Activated CD4-positive, CD25-positive, alpha-beta regulatory T cell treated with anti-CD3 and anti-CD28 coated beads, Interleukin-2, amount 50 U/mL, for 16 hours (primary cell): Measurements from ENCODE around the gene SSBP4.

Source experiments
- DNase-seq: peaks from one replicate; pipeline ENCODE4 v3.0.0-alpha.2; 2020; ENCODE audit warnings: low read depth, low spot score

SSBP4 gene

DNA sequence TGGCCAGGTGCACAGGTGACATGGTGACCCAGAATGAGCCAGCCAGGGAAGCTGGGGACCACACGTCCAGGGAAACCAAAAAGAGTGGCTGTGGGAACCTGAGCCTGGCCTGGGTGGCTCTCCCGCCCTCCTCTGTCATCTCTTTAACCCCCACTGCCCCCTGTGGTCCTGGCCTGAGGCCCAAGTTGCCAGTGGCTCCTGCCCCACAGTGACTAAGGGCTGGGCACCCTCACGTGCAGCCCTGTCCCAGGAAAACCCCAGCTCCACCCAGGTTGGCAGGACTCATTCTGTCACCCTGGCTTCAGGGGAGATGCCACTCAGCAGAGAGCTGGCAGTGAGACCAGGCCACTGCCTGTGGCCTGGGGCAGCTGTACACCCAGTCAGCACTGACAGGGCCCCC lies 49.3 kb downstream of the SSBP4 start:
- no peak for DNase-seq

DNA sequence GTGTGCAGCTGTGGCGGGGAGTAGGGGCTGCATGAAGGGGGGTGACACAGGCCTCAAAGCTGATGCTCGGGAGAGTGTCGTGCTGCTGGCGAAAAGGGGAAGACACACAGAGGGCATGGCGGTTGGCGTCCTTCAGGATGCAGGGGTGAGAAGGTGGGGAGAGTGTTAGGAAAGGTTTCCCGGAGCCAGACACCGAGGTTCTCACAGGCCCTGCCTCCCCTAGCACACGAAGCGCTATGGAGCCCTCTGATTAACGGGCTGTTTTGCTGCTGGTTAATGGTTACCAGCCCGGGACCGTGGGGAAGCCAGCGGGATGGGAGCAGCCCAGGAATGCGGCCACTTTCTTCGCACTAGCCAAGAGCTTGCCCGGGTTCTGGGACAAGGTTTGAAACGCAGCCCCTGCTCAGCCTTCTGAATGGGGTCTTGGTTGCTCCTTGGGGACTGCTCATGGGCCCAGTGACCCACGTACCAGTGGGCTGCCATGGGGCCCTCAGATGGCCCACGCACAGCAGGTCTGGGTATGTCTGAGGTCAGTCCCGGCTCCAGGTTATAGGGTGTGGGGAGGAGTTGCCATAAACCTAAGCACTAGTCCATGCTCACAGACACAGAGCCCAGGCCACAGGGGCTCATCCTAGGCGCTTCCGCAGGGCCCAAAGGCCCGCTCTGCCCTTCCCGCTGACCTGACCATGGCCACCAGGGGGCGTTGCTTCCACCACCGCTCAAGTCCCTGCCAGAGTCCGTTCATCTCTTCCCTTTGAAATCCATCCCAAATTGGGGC lies 50.1 kb downstream of the SSBP4 start:
- peak; percentile 10 for DNase-seq

DNA sequence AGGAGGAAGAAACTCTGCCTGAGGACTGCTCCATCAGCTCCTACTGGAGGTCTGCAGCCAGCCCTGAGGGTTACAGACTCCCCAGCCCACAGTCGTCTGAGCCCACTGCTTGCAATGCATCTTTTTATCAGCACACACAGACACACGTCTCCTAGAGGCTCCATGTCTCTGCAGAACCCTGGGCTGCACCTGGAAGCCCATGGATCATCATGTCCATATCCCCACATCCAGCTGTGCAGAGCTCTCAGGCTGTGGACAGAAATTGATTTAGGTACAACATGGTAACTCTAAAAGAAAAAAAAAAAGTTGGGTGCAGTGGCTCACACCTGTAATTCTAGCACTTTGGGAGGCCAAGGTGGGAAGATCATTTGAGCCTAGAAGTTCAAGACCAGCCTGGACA lies 51.6 kb downstream of the SSBP4 start:
- no peak for DNase-seq

DNA sequence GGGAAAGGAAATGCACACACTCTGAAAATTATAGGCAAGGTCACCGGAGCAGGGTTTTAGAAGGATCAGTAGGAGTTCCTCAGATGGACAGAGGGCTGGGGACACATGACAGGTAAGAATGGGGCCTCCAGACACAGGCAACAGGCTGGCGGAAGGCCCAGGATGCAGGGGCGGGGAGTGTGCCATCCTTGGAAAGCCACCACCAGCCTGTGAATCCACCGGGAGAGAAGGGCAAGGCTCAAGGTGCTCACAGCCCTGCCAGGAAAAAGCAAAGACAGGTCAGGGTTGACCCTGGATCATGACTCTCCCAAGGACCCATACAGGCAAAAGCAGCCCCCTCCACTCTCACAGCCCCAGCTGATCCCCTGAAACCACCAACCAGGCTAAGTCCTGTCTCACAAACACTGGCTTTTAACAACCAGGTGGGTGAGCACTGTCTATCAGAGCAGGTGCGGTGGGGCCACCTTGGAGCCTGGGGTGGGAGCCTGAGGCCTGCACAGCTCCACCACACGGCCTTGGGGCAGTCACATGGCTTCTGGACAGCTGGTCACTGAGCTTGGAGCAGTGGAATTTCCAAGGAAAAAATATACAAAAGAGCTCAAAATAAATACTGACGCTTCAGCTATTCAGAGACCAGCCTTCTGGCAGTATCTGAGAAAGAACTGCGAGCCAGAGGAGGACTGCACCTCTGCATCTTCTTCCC lies 54.0 kb downstream of the SSBP4 start:
- DNase-seq = no peak

DNA sequence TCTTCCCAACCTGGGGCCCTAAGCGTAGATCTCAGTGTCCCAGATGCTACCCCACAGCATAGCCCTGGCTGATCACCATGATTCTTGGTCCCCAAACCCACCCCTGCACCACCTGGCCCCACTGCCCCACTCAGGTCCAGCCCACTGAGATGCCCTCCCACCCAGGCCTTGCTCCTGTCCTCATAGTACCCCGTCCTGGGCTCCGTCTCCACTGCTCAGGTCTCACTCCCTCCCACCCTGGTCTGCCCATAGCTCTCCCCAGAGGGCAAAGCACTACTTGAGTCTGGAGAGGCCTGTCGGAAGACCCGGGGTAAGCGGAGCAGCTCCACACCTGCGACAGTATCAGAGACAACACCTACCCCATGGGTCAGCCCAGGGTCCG lies 54.5 kb downstream of the SSBP4 start:
- DNase-seq = no peak

DNA sequence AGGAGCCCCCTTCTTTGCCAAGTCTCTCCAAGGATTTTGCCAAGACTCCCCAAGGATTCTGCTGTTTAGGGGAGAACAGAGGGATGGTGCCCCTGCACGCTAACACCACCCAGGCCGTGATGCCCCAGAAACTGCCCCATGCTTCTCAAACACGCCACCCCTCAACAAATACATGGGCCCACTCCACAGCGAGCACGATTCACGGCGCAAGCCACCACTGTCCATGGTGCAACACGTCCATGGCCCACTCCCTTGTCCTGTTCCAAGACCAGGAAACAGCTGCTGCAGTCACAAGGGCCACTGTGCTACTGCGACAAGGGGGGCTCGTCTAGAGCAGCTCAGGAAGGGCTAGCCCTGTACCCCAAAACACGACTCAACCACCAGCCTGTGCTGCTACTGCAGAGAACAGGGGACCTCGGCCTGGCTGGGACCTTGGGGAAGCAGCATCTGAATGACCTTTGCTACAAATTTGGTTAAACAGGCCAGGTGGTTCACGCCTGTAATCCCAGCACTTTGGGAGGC lies 55.2 kb downstream of the SSBP4 start:
- no peak for DNase-seq

DNA sequence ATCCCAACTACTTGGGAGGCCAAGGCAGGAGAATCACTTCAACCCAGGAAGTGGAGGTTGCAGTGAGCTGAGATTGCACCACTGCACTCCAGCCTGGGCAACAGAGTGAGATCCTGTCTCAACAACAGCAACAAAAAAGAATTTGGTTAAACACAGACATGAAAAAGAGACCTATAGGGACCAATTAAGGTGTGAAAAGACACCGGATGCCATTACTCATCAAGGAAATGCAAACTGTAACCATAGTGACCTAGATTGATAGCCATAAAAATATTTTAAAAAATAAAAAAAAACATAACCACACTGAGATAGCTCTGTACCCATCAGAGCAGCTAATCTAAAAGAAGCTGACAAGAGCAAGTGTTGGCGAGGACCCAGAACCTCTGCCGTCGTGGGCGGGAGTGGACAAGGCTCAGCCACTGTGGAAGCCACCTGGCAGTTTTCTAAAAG lies 55.8 kb downstream of the SSBP4 start:
- no peak for DNase-seq

DNA sequence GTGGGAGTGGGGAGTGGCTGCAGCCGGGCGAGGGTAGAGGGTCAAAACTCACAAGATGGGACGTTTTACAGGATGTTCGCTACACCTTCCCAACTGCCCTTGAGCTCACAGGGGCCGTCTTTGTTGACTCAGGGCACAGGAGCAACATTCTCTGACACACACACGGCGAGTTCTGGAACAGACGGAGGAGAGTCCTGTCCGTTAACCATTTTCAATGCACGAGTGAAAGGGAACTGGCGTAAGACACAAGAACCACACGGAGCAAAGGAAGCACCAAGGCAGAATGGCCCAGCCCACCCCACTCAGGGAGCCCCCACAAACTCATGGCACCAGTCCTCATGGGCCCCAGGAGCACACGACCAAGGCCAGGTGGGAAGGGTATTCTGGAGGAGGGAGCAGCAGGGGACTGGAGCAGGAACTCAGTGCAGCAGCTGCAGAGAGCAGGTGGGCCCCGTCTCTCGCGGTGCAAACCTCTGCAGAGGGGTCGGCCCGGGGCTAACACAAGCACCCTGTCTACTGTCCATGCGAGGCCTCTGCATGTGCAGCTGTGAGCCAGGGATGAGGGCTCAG lies 56.6 kb downstream of the SSBP4 start:
- DNase-seq = no peak

DNA sequence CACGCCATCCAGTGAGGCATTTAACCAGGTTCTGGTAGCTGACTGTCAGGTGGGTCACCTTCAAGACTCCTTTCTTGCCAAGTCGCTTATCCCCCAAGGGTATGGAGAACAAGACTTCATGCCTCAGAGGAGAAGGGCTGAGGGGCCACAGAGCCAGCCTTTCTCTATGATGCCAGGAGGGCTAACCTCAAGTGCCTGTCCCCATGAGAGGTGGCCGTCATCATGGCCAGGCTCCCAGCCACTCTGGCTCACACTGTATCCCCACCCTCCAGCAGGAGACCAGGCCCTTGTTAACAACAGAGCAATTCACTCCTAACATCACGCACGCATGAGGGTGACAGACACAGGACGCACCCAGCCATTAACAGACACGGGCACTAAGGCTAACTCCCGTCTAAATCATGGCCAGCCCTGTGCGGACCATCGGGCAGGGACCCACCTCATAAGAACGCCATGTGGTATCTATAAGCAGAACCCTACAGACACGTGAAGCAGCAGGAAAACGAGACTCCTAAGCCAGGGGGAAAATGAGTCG lies 57.4 kb downstream of the SSBP4 start:
- DNase-seq = no peak

DNA sequence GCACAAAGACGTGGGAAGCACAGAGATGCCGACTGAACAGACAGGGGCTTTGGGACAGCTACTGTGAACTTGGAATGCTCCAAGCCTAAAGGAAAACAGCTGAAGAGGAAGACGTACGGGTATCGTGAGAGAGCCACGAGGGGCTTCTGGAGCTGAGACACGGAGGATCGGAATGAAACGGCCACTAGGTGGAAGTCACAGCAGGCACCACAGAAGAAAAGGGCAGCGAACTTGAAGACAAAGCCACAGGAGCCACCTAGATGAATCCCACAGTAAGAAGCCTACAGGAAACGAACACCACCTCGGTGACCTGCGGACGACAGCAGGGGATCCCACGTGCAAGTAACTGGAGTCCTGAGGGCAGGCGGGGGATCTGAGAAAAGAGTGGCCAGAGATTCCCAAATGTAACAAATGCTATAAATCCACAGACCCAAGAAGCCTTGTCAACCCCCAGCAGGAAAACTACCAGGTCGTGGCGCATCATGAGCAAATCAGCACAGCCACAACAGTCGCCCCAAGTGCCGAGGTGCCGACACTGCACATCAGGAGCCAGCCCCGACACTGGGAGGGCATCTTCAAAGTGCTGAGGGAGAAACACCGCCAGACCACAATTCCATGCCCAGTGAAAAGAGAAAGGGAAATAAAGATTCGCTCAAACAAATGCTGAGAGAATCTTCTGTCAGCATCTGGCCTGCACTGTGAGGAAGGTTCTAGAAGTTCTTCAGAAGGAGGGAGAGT lies 58.0 kb downstream of the SSBP4 start:
- no peak for DNase-seq

DNA sequence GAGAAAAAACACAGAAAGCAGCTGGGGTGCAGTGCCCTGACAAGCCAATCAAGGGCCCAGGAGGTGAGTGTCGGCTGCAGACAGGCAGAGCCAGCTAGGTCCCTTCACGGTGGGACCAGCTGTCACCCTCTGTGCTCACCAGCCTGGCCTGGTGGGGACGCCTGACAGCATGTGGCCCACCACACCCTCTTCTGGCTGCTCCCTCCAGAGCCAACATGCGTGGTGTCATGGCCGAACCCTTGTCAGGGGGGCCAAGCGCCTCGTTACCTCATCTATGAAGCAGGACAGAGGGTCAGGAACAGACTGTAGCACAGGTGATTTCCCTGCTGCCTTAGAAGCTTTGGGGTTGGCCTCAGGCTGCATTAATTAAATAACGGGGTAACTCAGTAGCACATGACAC lies 58.8 kb downstream of the SSBP4 start:
- DNase-seq = no peak

DNA sequence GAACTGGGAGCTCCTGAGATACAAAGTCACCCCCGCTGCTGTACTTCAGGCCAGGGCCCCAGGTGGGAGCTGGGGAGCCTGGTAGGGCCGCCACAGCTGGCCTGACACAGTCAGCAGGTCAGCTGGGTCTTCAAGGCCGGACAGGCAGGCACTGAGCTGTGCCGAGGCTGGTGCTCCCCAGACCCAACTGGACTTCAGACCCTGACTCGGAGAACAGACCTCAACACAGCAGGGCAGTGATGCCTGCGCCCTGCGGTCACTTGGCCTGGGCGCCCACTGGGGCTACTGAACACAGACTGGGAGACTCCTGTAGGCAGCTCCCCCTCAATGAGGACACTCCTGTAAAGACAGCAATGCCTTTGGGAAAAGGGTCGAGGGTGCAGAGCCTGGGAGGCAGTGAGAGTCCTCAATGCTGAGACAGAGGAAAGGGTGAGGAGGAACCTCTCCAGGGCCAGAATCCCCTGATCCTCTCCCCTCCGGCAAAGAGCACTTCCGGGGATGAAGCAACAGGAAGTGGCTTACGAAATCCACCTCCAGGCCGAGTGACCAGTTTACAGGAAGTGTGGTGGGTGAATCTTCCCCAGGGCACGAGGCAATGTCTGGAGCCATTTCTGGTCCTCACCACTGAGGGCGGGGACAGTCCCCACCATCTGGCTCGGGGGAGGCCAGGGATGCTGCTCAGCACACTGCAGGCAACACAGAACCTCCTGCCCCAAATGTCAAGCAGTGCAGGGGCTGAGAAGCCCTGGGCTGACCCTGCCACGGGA lies 59.5 kb downstream of the SSBP4 start:
- DNase-seq = no peak

DNA sequence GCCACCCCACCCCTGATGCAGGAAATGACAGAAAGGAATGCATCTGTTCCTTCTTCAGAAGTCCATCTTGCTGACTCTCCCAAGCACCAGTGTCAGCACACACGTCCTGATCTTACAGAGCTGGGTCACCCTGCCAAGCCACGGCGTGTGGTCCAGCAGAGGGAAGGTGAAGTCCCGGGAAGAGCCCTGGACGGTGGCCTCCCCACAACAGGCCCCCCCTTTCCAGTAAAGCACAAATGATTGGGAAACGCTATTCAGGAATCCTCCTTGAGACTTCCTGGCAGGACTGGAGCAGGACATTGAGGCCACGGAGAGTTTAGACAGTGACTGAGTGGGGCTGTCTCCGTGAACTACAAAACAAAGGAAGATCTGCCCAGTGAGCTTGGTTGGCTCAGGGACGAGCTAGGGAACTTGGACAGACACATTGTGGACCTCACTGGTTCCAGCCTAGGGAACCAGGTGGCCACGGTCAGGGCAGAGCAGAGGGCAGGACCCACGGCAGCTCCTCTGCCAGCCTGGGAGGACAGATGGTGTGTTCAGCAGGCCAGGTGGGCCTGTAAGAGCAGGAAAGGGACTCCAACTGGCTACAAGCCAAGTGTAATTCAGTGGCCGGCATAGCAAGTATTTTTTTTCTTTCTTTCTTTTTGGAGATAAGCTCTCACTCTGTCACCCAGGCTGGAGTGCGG lies 61.0 kb downstream of the SSBP4 start:
- no peak for DNase-seq

DNA sequence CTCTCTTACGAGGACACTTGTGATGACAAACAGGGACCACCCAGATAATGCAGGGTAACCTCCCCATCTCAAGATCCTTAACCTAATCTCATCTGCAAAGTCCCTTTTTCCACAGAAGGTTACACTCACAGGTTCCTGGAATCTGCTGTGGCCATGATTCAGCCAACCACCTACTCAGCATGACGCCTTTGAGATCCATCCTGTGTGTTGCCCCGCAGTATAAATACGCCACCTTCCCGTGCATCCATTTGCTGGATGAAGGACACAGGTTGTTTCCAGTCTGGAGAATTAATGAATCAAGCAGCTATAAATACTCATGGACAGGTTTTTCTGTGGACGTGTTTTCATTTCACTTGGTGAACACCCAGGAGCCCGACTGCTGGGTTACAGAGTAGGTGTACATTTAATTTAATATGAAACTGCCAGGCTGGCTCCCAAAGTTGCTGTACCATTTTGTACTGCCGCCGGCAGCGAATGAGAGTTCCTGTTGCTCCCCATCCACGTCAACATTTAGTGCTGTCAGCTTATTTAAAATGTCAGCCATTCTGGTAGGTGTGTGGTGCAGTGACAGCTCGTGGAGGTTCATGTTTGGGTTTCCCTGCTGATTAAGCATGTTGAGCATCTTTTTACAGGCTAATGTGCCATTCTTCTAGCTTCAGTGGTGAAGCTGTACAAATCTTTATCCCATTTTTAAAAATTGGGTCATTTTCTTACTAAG lies 62.5 kb downstream of the SSBP4 start:
- no peak for DNase-seq

DNA sequence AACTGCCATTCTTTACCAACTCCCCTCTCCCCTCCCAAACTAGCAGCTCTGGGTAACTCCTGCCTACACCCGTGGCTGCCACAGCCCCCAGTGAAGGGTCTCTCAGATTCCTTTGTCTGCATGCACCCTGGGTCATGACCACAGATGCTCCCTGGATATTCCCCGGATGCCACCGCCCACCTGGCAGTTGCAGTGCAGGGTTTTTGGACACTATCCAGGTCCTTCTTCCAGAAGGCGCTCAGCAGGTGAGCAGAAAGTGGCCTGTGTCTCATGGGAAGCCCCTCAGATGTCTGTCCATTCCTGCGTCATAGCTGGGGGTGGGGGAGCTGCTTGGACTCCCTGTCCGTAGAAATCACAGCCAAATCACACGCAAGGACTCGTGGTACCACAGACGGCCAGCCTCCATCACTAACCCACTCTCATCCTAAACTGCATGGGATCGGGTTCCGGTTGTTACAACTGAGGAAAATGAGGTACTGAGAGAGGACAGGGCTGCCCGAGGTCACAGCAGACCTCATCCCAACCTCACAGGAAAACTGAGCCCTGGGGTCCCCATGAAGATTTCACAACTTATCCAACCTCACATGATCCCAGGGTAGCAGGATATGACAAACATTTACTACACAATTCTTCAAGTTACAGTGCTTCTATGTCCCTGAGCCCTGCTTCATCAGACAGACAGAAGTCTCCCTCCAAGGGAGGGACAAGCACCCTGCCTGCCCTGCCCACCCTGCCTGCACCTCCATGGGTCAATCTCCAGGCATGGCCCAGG lies 64.1 kb downstream of the SSBP4 start:
- no peak for DNase-seq
